Neural progenitor cell (in vitro differentiated cells): ENCODE results near the gene TRAF4. TPM values are rescaled to one million over a fixed set of nuclear protein-coding genes. Genes with fewer than 3 reads are reported as not detected.

Experiments
- DNase-seq: peaks from one replicate; pipeline ENCODE4 v3.0.0-alpha.2; 2016; ENCODE audit warnings: low spot score
- H2AFZ ChIP-seq: fragments of 200-600 bp; sonication (generic); replicated peaks from 2 replicates; pipeline ENCODE4 v1.6.1; 2016; ENCODE audit warnings: antibody characterized with exemption
- H3F3A ChIP-seq: fragments of 200-600 bp; sonication (generic); 2 replicates; pipeline ENCODE4 v1.6.1; 2016; ENCODE audit warnings: antibody characterized with exemption, low read depth
- H3K27ac ChIP-seq: fragments of 200-600 bp; sonication (generic); 2 replicates; pipeline ENCODE4 v1.5.1; 2016; ENCODE audit warnings: mild to moderate bottlenecking
- H3K27me3 ChIP-seq: fragments of 200-600 bp; sonication (generic); 2 replicates; pipeline ENCODE4 v1.6.1; 2016; ENCODE audit warnings: mild to moderate bottlenecking, moderate library complexity
- H3K36me3 ChIP-seq: fragments of 200-600 bp; sonication (generic); 2 replicates; pipeline ENCODE4 v1.5.1; 2016
- H3K4me1 ChIP-seq: fragments of 200-600 bp; sonication (generic); 2 replicates; pipeline ENCODE4 v1.6.1; 2016; ENCODE audit warnings: mixed run types
- H3K4me2 ChIP-seq: fragments of 200-600 bp; sonication (generic); 2 replicates; pipeline ENCODE4 v1.6.1; 2016
- H3K4me3 ChIP-seq: fragments of 200-600 bp; sonication (generic); 2 replicates; pipeline ENCODE4 v1.5.1; 2016
- H3K79me2 ChIP-seq: fragments of 200-600 bp; sonication (generic); 2 replicates; pipeline ENCODE4 v1.6.1; 2016; ENCODE audit warnings: low read depth
- H3K9ac ChIP-seq: fragments of 200-600 bp; sonication (generic); 2 replicates; pipeline ENCODE4 v1.6.1; 2016
- H3K9me3 ChIP-seq: fragments of 200-600 bp; sonication (generic); 2 replicates; pipeline ENCODE4 v1.5.1; 2016; ENCODE audit warnings: low read depth
- H4K20me1 ChIP-seq: fragments of 200-600 bp; sonication (generic); 2 replicates; pipeline ENCODE4 v1.6.1; 2016; ENCODE audit warnings: low read depth
- H3K27ac Mint-ChIP-seq: 3 replicates; pipeline ENCODE4 v1.8.0; 2021; ENCODE audit warnings: mixed read lengths
- H3K27me3 Mint-ChIP-seq: 2 replicates; pipeline ENCODE4 v1.8.0; 2022; ENCODE audit warnings: low read depth, mild to moderate bottlenecking, inconsistent platforms, moderate library complexity, mixed read lengths; ENCODE audit not compliant: insufficient read depth
- H3K36me3 Mint-ChIP-seq: 3 replicates; pipeline ENCODE4 v1.8.0; 2021; ENCODE audit warnings: mixed read lengths
- H3K4me1 Mint-ChIP-seq: 3 replicates; pipeline ENCODE4 v1.8.0; 2021; ENCODE audit warnings: mixed read lengths
- H3K4me3 Mint-ChIP-seq: 3 replicates; pipeline ENCODE4 v1.8.0; 2021; ENCODE audit warnings: mild to moderate bottlenecking, moderate library complexity, mixed read lengths
- H3K9me3 Mint-ChIP-seq: 3 replicates; pipeline ENCODE4 v1.8.0; 2020; ENCODE audit warnings: mixed read lengths
- EZH2 ChIP-seq: fragments of 200-600 bp; sonication (generic); IDR thresholded peaks from 2 replicates; pipeline ENCODE4 v1.6.1; 2017; ENCODE audit warnings: antibody characterized with exemption, mild to moderate bottlenecking, moderate library complexity
- EZH2phosphoT487 ChIP-seq: fragments of 200-600 bp; sonication (generic); IDR thresholded peaks from 2 replicates; pipeline ENCODE4 v1.6.1; 2017; ENCODE audit warnings: antibody characterized with exemption
- total RNA-seq: library from RNA; depleted of rRNA; stranded (reverse); fragments of >200 nt; gene quantifications from 2 replicates; pipeline ENCODE4 v1.2.3, GENCODE V29; 2015; ENCODE audit warnings: low replicate concordance
- TF ChIP-seq, protein P1 (sequence below): fragments of 200-600 bp; sonication (generic); IDR thresholded peaks from 2 replicates; pipeline ENCODE4 v1.5.1; 2017; ENCODE audit warnings: antibody characterized with exemption, mild to moderate bottlenecking

Gene TRAF4
- total RNA-seq, 1 donor from 2014 or later = 32.2 TPM

DNA sequence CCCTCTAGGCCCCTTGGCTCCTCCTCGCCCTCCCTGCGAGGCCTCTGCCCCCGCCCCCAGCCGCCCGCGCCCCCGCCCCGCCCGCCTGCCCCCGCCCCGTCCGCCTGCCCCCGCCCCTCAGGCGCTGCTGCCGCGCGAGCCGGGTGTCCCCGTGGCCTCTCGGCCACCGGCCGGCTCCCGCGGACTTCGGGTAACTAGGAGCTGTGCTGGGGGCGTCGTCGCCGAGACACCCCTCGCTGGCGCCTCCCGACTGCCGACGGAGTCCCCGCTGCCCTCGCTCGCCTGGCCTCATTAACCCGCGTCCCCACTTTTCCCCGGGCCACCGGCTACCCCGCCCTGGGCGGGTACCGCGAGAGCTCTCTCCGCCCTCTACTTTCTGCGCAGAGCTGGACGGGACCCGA lies 17.6 kb upstream of the TRAF4 start, which contains the start of gene TLCD1:
Gene TLCD1 (minus strand): TSS at position 8 of the 401 bp plus-strand sequence. CDS start 136 bp downstream, outside the sequence.
- DNase-seq = peak; percentile 90
- TF ChIP-seq, protein P1, sequence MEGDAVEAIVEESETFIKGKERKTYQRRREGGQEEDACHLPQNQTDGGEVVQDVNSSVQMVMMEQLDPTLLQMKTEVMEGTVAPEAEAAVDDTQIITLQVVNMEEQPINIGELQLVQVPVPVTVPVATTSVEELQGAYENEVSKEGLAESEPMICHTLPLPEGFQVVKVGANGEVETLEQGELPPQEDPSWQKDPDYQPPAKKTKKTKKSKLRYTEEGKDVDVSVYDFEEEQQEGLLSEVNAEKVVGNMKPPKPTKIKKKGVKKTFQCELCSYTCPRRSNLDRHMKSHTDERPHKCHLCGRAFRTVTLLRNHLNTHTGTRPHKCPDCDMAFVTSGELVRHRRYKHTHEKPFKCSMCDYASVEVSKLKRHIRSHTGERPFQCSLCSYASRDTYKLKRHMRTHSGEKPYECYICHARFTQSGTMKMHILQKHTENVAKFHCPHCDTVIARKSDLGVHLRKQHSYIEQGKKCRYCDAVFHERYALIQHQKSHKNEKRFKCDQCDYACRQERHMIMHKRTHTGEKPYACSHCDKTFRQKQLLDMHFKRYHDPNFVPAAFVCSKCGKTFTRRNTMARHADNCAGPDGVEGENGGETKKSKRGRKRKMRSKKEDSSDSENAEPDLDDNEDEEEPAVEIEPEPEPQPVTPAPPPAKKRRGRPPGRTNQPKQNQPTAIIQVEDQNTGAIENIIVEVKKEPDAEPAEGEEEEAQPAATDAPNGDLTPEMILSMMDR = no peak
- TF ChIP-seq EZH2 (no peak), EZH2phosphoT487 (no peak)
- Mint-ChIP-seq H3K4me3 (peak within 1 kb of the TSS; percentile 96), H3K27ac (peak within 1 kb of the TSS; percentile 73), H3K9me3 (no peaks in the 10 kb centered on the region), H3K36me3 (peaks cover 13% of the 10 kb centered on the region), H3K4me1 (peaks cover 44% of the 10 kb centered on the region), H3K27me3 (no peaks in the 10 kb centered on the region)
- Histone ChIP-seq H3K4me3 (peak within 1 kb of the TSS; percentile 69), H3K9me3 (no peaks in the 10 kb centered on the region), H2AFZ (peak within 1 kb of the TSS; percentile 28), H3K4me2 (peak within 1 kb of the TSS; percentile 85), H3K36me3 (peaks cover 5% of the 10 kb centered on the region), H3K9ac (peak within 1 kb of the TSS; percentile 56), H3K79me2 (peaks cover 38% of the 10 kb centered on the region), H3F3A (peaks cover 72% of the 10 kb centered on the region), H3K4me1 (peaks cover 31% of the 10 kb centered on the region), H4K20me1 (peaks cover 45% of the 10 kb centered on the region), H3K27me3 (no peaks in the 10 kb centered on the region), H3K27ac (peak within 1 kb of the TSS; percentile 89)

DNA sequence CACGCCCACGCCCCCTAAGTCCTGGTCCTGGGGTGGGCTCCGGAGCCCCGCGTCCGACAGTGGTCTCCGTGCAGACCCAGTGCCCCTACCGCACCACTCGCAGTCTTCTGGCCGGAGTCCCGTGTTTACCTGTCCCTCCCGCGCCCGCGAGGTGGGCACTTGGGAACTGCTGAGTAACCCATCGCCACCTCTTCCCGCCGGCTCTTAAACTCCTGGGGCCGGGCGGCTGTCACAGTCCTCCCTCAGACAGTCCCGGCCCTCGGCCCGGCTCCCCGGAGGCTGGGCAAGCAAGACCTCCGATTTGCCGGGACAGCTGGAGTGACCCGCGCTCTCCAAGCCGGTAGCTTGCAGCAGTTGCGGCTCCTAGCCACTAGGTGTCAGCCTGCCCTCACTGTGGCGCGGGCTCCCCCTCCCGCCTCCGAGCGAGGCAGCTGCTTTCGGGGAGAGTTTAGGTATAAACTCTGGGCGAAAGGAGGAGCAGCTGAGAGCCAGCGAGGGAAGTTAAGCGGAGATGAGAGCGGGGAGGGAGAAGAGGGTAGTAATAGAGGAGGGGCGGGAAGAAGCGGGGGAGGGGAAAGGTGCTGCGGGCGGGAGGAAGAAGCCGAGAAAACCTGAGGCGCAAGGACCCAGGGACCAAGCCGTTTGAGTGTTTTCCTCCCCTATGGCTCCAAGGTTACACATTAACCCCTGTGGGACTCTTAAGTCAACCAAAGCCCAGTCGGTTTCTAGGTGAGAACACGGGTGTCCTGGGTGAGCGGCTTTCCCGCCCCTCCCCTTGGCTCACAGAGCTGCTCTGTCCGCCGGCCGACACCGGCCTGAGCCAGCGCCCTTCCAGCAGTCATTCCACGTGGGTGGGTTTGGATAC lies 17.0 kb upstream of the TRAF4 start:
- Mint-ChIP-seq H3K36me3 (peaks cover 9% of the 10 kb centered on the region), H3K27ac (no peak overlapping the region), H3K4me3 (peak overlapping the region; percentile 96), H3K4me1 (peaks cover 39% of the 10 kb centered on the region), H3K27me3 (no peaks in the 10 kb centered on the region), H3K9me3 (no peaks in the 10 kb centered on the region)
- peak overlapping the region; percentile 85 for H3K4me2 ChIP-seq
- H3K4me1 ChIP-seq = peaks cover 25% of the 10 kb centered on the region
- peak; percentile 98 for DNase-seq
- H3K79me2 ChIP-seq = peaks cover 32% of the 10 kb centered on the region
- no peak overlapping the region for H3K9ac ChIP-seq
- no peaks in the 10 kb centered on the region for H3K9me3 ChIP-seq
- no peaks in the 10 kb centered on the region for H3K27me3 ChIP-seq
- H2AFZ ChIP-seq = peak overlapping the region; percentile 28
- H3K4me3 ChIP-seq = peak overlapping the region; percentile 69
- peak overlapping the region; percentile 77 for H3K27ac ChIP-seq
- H4K20me1 ChIP-seq = peaks cover 38% of the 10 kb centered on the region
- no peaks in the 10 kb centered on the region for H3K36me3 ChIP-seq
- peaks cover 66% of the 10 kb centered on the region for H3F3A ChIP-seq
- TF ChIP-seq, protein P1 = peak; percentile 99
- TF ChIP-seq EZH2 = no peak

DNA sequence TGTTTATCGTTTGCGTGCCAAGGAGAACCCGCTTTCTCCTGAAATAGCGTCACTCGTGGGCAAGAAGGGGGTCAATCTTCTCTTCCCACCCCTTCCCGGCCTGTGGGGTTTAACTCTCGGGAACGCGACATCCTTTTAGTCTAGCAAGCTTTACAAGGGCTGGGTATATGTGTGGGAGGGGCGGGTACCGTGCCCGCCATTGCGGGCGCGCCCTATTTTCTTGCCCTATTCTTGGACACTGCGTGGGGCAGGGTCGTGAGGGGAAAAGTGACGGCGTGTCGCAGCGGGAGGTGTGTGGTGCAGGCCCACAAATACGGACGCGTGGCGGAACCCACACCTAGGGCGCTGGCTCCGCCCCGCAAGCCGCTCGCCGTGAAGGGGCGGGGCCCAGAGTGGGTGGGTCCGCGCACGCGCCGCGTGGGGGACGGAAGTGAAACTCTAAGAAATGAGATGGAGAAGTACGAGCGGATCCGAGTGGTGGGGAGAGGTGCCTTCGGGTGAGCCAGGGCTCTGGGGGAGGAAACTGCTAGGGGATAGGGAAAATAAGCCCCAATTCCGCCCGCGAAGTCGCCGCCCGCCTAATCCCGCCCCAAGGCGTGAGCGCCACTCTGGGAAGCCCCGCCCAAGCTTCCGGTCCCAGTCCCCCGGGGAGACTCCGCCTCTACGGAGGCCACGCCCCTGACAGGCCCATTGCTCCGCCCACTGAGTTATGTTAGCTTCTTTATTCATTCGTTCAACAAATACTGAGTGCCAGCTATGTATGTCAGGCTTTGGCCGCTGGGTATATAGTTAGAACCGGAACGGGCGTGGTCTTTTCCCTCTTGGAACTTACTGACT lies 15.2 kb upstream of the TRAF4 start, which contains the start of gene NEK8:
Gene NEK8 (plus strand): TSS at position 425 of the 837 bp plus-strand sequence. CDS start 26 bp downstream, at position 451.
- Mint-ChIP-seq H3K4me3 (peak within 1 kb of the TSS; percentile 96), H3K36me3 (peaks cover under 1% of the 10 kb centered on the region), H3K27me3 (no peaks in the 10 kb centered on the region), H3K9me3 (no peaks in the 10 kb centered on the region), H3K27ac (peak within 1 kb of the TSS; percentile 93), H3K4me1 (peaks cover 27% of the 10 kb centered on the region)
- Histone ChIP-seq H3F3A (peaks cover 49% of the 10 kb centered on the region), H3K79me2 (peaks cover 15% of the 10 kb centered on the region), H2AFZ (peak within 1 kb of the TSS; percentile 70), H3K4me2 (peak within 1 kb of the TSS; percentile 85), H3K27ac (peak within 1 kb of the TSS; percentile 34), H3K36me3 (no peaks in the 10 kb centered on the region), H3K4me1 (peaks cover 13% of the 10 kb centered on the region), H3K9ac (no peak within 1 kb of the TSS), H4K20me1 (peaks cover 21% of the 10 kb centered on the region), H3K4me3 (peak within 1 kb of the TSS; percentile 69), H3K9me3 (no peaks in the 10 kb centered on the region), H3K27me3 (no peaks in the 10 kb centered on the region)
- TF ChIP-seq EZH2phosphoT487 = no peak
- TF ChIP-seq, protein P1 = no peak
- no peak for TF ChIP-seq EZH2
- DNase-seq = peak; percentile 96
